Breast epithelium (tissue), 3 donors: ENCODE data around the gene NUP50.

Experiments
- POLR2A ChIP-seq: fragments of 450-650 bp; IDR thresholded peaks from one replicate; pipeline ENCODE4 v1.6.1; 2016; ENCODE audit warnings: antibody characterized with exemption, mild to moderate bottlenecking, moderate library complexity
- POLR2AphosphoS5 ChIP-seq, 3 donors: sonication (generic); formaldehyde crosslinking; IDR thresholded peaks; one replicate each; pipeline ENCODE4 v1.6.1; 2017; ENCODE audit warnings: antibody characterized with exemption in 3 of 3
- TF ChIP-seq, protein P1 (sequence below), 3 donors: fragments of 450-650 bp; IDR thresholded peaks; one replicate each; pipeline ENCODE4 v1.5.1; 2016 to 2017; ENCODE audit warnings: antibody characterized with exemption in 3 of 3, mild to moderate bottlenecking in 3 of 3, moderate library complexity in 3 of 3

DNA sequence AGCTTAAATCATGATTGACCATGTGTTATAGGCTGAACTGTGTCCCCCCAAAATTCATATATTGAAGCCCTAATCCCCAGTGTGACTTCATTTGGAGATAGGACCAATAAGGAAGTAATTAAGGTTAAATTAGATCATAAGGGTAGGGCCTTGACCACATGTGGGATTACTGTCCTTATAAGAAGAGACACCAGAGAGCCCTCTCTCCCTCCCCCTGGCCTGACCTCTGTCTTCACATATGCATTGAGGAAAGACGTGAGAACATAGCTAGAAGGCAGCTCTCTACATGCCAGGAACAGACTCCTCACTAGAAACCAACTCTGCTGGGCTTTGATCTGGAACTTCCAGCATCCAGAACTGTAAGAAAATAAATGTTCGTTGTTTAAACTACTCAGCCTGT is 13.6 kb upstream of the NUP50 start:
- TF ChIP-seq, protein P1, sequence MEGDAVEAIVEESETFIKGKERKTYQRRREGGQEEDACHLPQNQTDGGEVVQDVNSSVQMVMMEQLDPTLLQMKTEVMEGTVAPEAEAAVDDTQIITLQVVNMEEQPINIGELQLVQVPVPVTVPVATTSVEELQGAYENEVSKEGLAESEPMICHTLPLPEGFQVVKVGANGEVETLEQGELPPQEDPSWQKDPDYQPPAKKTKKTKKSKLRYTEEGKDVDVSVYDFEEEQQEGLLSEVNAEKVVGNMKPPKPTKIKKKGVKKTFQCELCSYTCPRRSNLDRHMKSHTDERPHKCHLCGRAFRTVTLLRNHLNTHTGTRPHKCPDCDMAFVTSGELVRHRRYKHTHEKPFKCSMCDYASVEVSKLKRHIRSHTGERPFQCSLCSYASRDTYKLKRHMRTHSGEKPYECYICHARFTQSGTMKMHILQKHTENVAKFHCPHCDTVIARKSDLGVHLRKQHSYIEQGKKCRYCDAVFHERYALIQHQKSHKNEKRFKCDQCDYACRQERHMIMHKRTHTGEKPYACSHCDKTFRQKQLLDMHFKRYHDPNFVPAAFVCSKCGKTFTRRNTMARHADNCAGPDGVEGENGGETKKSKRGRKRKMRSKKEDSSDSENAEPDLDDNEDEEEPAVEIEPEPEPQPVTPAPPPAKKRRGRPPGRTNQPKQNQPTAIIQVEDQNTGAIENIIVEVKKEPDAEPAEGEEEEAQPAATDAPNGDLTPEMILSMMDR (IDR thresholded peaks at IDR 0.05): no peak
- TF ChIP-seq POLR2A: no peak
- no peak for TF ChIP-seq POLR2AphosphoS5 (IDR thresholded peaks at IDR 0.05)
